SKM-1 (cell line): Measurements from ENCODE around the gene PNPLA2.
A peak's percentile ranks its signal among the peaks of the same experiment; 100 is the strongest.

ENCODE experiments used
- DNase-seq: peaks from one replicate; lab custom pipeline; 2025; ENCODE audit not compliant: unreplicated experiment; lab: John Stamatoyannopoulos, UW

PNPLA2 gene

DNA sequence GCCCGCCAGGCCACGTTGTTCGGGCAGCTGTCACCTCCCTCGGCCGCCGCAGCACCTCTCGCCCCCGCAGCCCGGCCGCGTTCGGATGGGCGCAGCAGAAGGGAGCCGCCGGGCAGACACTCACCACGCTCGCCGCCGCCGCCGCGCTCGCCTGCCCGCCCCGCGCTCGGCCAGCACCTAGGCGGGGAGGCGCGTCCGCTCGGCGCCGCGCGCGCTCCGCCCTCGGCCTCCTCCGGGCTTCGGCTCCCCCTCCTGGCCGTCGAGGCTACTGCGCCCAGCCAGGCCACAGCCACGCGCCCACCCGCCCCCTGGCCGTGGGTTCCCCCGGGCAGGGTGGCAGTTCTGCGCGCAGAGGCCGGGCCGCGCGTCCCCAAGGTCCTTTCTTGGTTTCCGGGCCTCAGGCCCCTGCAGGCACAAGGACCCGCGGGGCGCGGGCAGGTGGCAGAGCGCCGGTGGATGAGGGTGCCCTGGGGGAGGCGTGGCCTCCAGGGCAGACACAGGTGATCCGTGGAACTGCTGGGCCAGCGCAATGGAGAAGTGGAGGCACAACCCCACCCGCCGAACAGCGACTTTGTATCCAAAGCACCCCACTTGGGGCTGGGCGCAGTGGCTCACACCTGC, 20.5 kb upstream of the PNPLA2 start, which contains the start of gene SLC25A22:
Gene SLC25A22, minus strand, starts transcription at position 189 of the 621 bp plus-strand sequence. CDS start 3,275 bp downstream, outside the sequence.
- DNase-seq = peak; percentile 51

DNA sequence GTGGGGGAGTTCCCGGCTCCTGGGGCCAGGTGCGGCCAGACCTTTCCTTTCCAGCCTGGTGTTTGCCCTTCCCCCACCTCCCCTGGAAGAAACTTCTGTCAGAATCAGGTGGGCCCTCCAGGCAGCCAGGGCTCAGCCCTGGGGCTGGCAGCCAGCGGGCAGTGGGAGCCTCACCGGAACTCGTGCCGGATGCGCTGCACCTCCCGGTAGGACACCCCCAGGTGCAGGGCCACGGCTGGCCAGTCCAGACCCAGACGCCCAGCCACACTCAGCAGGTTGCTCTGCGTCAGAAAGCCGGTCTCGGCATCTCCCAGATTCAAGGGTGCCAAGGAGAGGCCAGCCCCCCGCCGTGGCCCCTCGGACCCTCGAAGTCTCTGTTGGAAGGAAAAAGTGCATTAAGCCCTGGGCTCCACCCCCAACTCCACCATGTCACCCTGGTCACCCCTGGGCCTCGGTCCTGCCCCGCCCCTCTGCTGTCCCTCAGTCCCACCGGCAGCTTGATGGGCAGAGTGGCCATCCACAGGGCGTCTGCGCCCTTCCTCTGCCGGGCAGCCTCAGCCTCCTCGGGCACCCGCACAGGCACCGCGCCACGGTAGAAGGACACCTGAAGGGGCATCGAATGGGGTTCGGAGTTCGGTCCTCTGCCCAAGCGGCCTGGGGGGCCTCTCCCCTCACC, 18.9 kb upstream of the PNPLA2 start:
- DNase-seq = no peak

DNA sequence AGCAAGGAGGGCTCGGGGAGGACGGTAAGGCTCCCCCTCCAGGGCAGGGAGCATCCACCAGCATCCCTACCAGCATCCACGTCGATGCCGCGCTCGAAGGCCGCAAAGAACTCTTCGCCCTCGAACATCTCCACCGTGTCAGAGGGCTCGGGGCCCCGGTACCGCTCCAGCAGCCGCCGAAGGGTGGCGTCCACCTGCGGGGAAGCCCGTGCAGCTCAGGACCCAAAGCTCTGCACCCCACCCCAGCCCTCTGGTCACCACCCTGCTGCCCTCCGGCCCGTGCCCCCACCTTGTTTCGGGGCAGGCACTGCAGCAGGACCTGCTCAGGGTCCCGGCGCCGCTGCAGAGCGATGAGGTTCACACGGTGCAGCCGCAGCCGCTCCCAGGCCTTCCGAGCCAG, 18.2 kb upstream of the PNPLA2 start:
- no peak for DNase-seq

DNA sequence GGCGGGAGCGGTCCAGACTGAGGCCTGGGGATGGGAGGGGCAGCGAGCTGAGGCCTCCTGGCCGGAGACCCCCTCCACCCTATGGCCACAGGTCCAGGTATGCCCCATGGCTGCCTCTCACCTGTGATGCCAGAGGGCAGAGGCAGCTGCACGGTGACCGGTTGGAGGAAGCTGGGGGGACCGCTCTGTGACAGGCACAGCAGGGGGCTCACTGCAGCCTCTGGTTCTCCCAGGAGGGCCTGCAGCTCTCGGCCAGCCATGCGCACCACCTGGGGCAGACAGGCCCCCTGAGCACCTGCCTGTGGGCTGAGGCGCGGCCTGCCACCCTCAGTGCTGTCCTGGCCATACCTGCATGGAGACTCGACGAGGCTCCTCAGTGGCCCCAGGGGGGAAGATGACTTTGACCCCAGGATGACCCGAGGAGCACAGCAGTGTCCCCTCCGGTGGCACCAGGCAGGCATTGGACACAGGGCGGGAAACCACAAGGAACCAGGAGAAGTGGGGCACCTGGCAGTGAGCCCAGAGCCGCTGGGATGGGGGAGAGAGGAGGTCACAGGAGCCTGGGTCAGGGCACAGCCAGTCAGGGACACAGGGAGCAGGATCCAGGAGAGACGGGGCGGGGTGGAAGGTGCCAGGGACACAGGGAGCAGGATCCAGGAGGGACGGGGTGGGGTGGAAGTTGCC, 17.5 kb upstream of the PNPLA2 start:
- DNase-seq = no peak

DNA sequence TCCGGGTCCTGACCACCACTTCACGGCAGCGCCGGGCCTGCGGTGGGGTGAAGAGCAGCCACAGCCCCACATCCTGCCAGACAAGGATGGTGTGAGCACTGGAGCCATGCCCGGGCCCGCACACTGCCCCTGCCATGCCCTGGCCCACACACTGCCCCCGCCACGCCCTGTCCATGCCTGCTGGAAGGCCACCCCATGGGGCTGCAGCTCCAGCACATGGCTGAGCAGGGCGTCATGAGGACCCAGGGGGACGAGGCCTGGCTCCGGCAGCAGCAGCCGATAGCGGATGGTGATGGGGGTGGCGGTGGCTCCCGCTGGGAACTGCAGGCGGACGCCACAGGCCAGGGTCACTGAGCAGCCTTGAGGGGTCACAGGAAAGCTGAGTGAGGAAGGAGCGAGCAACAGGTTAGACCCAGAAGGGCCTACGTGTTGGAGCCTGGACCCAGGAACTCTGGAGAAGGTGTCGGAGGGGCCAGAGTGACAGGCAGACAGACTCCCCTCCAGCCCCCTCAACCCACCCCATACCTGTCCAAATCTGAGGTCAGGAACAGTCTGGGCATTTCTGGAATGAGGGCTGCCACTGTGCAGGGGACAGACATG, 16.6 kb upstream of the PNPLA2 start:
- no peak for DNase-seq

DNA sequence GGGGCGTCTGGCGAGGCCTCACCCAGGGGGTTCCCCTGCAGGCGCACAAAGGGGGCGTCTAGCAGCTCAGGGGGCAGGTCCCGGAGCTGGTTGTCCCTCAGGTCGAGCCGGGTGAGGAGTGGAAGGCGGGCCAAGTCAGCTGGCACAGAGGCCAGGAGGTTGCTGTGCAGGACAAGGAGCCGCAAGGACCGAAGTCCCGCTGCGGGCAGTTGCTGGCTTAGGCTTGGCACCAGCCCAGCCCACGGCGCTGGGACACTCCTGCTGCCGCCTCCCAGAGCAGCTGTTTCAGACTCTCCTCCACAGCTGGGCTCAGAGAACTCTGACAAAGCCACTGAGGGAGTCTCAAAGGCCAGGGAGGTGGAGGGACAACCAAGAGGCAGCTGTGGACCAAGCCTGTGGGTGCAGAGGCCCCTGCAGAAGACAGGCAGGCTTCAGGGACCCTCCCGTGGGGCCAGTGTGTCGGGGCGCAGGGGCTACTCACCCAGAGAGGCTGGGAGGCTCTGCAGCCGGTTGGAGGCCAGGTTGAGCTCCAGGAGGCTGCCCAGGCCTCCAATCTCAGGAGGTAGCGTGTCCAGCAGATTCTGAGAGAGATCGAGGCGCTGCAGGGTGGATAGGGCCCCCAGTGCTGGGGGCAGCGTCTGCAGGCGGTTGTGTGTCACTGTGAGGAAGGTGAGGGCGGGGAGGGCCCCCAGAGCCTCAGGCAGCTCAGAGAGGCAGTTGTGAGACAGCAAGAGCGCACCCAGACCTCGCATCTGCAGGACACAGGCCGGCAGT, 15.8 kb upstream of the PNPLA2 start:
- no peak for DNase-seq

DNA sequence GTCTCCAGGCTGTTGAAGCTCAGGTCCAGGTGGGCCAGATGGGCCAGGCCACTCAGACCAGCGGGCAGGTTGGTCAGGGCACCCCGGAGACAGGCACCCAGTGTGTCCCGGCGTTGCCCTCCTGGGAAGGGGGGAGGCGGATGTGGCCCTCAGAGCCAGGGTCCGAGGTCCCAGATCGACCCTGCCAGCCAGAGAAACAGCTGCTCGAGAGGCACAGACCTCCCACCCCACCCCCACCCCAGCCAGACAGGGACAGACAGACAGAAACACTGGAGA, 15.3 kb upstream of the PNPLA2 start:
- no peak for DNase-seq

DNA sequence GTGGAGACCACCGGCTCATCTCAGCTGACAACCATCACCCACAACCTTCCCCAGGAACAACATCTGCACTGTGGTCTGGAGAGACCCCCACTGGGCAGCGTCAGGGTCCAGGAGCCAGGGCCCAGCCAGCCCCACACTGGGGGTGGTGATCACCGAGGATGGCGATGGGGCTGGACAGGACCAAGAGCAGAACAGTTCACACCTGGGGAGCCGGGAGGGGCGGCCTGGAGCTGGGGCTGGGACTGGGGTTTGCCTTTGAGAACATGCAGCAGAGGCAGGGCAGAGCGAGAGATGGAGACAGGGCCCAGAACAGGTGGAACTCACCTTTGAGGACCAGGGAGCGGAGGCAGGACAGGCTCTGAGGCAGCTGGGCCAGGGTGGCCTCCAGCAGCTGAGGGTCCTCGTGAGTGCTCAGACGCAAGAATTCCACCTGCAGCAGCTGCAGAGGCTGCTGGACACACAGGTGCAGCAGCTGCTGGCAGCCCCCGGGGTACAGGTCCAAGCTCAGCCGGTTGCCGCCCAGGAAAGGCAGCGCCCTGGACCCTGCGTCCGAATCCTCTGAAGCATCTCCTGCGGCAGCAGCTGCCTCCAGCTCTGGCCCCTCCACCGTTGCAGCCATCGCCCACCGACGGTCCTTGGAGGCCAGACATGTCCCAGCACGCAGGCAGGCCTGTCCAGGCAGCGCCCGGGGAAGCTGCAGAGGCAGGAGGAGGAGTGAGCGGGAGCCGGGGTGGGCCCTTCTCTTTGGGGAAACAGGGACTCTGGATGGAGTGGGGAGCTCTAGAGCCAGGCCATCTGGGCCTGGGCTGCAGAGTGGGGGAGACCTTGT, 14.7 kb upstream of the PNPLA2 start:
- DNase-seq = no peak

DNA sequence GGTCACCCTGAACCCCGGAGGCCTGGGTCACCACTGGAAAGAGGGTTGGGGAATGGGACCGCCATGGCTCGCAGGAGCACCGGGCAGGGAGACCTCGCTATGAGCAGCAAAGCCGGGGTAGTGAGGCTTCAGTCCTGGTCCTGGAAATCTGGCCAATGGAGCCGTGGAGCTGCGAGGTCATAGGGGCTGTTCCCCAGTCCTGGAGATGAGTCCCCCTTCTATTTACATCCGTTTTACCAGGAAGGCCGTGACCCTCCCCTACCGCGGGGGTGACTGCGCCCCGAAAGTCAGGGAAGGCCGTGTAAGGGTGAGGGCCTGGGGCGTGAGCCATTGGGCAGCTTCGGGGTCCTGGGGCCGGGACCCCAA, 14.1 kb upstream of the PNPLA2 start:
- DNase-seq = no peak

DNA sequence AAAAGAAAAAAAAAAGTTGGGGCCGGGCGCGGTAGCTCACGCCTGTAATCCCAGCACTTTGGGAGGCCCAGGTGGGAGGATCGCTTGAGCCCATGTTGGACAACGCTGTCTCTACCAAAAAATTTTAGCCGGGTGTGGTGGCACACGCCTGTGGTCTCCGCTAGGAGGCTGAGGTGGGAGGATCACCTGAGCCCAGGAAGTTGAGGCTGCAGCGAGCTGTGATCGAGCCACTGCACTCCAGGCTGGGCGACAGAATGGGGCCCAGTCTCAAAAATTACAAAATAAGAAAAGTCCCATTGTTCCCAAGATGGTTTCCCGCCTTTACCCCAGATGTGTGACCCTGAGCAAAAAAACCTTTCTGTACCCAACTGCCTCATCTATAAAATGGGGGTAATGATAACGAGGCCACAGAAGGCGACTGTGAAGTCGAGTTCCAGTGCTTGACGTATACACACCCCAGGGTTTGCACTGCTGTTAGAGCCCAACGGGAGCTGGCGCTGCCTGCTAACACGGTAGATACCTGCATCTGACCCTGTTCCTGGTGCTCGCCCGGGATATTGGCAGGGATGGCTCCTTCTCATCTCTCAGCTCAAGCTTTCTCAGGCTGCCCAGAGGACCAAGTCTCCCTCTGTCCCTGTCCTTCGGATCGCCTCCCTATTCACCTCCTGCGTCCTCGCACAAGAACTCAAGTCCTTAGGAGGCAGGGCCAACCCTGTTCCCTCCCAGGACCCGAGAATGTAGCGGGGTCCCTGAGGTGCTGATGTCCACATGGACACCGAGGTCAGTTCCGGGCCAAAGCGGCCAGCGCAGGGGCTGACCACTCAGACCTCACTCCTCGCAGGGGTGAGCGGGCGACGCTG, 10.1 kb upstream of the PNPLA2 start:
- no peak for DNase-seq

DNA sequence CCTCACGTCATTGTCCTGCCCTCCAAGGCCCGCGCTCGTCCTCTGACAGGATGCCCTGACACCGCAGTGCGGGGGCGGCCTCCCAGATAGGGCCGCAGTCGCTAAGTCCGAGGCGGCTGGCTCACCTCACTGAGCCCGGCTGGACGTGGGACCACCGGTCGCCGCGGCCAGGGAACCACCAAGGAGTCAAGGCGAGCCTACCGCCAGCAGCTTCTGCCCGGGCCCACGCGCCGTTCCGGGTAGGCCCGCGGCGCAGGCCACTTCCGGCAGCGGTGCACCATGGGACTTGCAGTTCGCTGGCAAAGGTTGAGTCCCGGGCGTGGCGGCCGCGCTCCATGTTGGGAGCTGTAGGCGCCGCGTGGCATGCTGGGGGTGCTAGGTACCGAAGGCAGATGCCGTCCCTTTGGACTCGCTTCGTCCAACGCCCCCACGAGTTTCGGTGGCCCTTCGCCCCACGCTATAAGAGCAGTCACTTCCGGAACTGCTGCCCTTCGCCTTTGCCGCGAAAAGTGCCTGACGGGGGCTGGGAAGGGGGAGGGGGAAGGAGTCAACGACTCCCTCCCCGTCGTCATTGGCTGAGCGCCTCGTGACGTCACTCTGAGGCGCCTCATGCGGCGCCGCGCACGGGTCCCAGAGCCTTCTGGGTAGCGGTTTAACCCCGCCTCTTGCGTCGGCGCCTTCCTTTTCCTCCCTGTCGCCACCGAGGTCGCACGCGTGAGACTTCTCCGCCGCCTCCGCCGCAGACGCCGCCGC, 9.3 kb upstream of the PNPLA2 start, which contains the start of gene RPLP2:
Gene RPLP2, plus strand, starts transcription at position 681 of the 753 bp plus-strand sequence. CDS start 268 bp downstream, outside the sequence.
- DNase-seq = peak; percentile 86

DNA sequence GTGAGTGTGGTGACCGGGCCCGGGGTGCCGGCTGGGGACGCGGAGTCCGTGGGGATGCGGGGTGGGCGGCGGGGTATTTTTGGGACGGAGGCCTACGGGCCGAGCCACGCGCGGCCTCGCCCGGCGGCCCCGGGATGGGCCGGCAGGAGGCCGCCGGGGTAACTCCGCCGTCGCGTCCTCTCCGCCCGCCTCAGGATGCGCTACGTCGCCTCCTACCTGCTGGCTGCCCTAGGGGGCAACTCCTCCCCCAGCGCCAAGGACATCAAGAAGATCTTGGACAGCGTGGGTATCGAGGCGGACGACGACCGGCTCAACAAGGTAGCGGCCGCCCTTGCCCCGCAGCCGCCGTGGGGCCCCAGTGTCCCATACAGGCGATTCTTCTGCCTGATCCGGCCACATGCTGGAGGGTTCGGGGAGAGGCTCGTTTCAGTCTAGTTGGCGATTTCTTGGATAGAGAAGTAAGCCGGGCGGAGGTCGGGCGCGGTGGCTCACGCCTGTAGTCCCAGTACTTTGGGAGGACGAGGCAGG, 8.6 kb upstream of the PNPLA2 start:
- DNase-seq = no peak

DNA sequence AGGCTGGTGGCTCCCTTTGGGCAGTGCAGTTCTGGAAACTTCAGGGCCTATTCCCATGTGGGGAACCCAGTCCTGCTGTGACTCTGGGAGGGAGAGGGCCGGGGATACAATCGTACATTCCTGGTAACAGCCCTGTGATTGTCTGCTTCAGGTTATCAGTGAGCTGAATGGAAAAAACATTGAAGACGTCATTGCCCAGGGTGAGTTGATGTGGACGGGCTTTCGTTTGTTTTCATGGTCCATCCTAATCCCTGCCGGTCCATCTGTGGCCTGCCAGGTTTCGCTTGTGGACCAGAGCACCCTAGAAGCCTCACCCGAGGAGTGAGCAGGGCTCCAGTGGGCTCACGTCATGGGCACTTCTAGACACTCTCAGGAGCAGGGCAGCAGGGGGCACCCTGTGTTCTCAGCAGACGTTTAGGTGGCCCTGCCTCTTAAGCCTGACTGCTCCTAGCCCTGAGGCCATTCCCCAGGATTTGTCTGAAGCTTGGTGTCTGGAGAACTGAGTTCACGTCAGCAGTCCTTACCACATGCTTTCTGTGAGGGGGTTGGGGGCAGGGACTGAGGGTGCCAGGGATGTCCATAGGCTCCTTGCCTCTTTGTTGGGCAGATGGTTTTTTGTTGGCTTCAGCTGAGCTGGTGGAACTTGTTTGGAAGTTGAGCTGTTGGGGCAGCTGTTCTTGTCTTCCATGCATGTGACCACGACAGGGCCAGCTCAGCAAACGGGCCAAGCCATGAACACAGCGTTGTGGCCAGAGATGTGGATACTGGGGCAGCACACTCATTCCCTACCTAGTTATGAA, 7.1 kb upstream of the PNPLA2 start:
- DNase-seq = no peak

DNA sequence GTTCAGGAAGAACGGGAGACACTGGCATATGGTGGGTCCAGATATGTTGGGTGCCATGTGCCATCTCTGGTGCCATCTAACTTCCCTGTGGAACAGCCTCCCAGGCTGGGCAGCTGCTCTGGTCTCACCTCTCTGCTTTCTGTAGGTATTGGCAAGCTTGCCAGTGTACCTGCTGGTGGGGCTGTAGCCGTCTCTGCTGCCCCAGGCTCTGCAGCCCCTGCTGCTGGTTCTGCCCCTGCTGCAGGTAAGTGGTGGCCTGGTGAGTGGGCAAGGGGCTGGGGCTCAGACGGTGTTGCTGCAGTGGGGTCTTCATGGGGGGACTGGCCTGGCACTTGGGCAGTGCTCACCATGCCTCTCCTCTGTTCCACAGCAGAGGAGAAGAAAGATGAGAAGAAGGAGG, 6.3 kb upstream of the PNPLA2 start:
- no peak for DNase-seq

DNA sequence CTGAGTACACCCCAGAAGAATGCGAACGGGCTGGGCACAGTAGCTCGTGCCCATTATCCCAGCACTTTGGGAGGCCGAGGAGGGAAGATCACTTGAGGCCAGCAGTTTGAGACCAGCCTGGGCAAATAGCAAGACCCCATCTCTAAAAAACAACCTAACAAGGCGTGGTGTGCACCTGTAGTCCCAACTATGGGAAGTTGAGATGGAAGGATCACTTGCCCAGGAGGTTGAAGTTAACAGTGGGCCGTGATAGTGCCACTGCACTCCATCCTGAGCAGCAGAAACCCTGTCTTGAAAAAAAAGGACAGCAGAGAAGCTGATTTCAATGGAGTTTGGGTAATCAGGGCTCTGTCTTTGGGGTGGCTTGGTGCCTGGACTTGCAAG, 5.7 kb upstream of the PNPLA2 start:
- DNase-seq = no peak

DNA sequence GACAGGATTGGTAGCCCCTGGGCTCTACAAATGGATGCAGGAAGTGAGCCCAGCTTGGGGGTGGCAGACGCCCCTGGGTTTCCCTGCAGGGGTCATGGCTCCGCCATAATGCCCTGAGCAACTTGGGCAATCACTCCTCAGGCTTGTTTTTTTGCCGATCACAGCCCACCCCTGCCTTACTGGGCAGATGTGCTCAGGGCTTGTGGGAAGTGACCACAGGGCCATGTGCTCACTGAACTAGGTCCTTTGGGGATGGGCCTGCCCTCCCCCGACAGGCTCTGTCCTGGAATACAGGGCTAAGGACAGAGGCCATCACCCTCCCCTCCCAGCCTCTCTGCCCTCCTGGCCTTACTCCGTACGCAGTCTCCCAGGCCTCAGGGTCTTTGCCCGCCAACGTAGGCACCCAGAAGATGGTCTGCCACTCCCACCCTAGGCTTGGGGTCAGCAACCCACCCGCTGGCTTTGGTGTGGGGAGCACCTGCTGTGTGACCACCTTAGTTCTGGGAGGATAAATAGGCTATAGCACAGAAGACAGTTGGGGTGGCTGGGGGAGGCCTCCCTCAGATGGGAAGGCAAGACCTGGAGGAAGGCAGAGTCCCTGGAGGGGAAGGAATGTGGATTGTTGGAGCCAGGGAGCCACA, 5.1 kb upstream of the PNPLA2 start:
- no peak for DNase-seq

DNA sequence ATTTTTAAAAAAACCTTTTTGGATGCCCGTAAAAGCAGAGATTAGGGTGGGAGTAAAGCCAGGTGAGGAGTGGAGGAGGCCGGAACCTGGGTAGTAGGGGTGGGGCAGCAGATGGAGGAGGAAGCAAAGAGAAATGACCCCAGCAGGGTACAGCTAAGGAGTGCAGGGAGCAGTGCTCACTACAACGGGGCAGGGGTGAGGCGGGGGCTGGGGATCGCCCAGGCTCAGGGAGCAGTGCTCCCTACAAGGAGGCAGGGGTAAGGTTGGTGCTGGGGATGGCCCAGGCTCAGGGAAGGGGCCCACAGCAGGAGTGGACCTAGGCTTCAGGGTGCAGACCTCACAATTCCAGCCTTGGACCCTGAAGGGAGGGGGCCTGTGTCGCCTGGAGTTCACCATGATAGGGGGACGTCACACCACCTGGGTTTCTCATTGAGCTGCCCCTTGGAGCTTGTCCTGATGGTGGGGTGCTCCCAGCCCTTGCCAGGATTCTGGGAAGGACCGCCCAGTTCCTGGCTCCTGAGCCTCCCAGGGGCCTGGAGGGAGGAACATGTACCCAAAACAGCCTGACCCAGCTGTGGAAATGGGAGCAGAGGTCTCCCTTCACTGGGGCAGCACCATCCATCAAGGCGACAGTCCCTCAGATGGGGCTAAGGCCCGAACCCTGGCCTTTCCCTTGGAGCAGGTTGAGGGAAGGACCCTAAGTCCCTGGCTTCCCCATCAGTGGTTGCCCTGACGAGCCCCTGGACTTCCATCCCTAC, 2.9 kb upstream of the PNPLA2 start:
- DNase-seq = no peak
